ENCODE results near the gene HERC3.

- TF ChIP-seq CTCF (IDR thresholded peaks at IDR 0.05) (no peak), E2F4 (CRISPR knock-in tag; IDR thresholded peaks at IDR 0.05; ENCODE audit: borderline replicate concordance, low read depth) (no peak), SP1 (CRISPR knock-in tag; conservative IDR thresholded peaks at IDR 0.05) (no peak), JUN (CRISPR knock-in tag; IDR thresholded peaks at IDR 0.05) (no peak), NR3C1 (CRISPR knock-in tag; conservative IDR thresholded peaks at IDR 0.05; ENCODE audit: low read depth) (no peak), ZNF232 (CRISPR knock-in tag; IDR thresholded peaks at IDR 0.05) (no peak), NFE2L1 (CRISPR knock-in tag; IDR thresholded peaks at IDR 0.05) (no peak), NFYB (CRISPR knock-in tag; conservative IDR thresholded peaks at IDR 0.05; ENCODE audit: low read depth) (no peak)
Observed at GRCh38 chr4:88585917-88586316, 6.4 kb upstream of the HERC3 start.

Measured in WTC11 (cell line).